ENCODE data around the gene AFMID. TPM values are rescaled to one million over a fixed set of nuclear protein-coding genes. Genes with fewer than 3 reads are reported as not detected.

The AFMID gene

Small RNA genes within 50 kb of the gene (small RNA-seq; reads per million reads assigned to genes)
- not detected for gene AC087645.1 (ENCODE audit: low read depth)
